NCI-H128 (cell line): ENCODE data around the gene IARS1.

ENCODE experiments used
- DNase-seq: peaks from one replicate; lab custom pipeline; 2025; ENCODE audit not compliant: unreplicated experiment; lab: John Stamatoyannopoulos, UW

Gene IARS1

DNA sequence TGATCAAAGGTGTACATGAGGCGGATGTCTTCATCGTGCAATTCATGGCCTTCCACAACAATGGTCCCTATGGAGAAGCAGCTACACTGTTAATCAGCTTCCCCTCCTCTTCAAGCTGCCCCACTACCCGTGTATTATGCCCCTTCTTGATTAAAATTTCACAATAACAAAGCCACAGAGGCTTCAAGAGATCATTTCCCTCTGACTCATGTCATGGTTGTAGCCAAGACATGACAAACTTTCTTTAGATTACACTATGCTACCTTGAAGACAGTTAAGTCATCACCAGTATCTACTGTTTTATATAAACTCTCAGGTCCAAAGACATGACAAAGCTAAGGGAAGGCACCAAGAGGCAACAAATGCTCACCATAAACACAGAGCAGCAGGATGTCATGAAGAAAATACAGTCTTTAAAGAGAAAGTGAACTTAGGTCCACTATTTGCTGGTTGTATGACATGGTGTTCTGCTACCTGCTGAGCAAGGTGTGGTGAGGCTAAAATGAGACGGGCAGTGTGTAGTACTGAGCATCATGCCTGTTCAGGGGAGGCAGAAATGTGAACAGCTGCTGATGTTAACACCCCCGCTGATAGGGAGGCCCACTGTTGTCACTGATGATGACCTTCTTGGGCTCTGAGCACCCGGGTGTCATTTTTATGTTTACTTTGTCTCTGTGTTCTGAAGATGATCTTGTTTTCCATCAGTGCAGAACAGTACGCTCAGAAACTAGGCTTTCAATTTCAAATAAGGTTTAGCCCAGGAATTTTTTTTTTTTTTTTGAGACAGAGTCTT is 48.3 kb downstream of the IARS1 start:
- no peak for DNase-seq
